GM06990 (cell line): ENCODE results near the gene RETREG1.

Experiments
- DNase-seq: peaks from one replicate; pipeline ENCODE4 v3.0.0-alpha.2; 2011; ENCODE audit not compliant: insufficient read length; ENCODE audit errors: extremely low read depth
- H3K27me3 ChIP-seq: replicated peaks from 2 replicates; pipeline ENCODE4 v1.6.0; 2011; ENCODE audit warnings: low read length; ENCODE audit not compliant: control insufficient read depth, insufficient read depth
- H3K36me3 ChIP-seq: 2 replicates; pipeline ENCODE4 v1.5.1; 2011; ENCODE audit warnings: low read length; ENCODE audit not compliant: control insufficient read depth, insufficient read depth
- H3K4me3 ChIP-seq: replicated peaks from 2 replicates; pipeline ENCODE4 v1.5.1; 2011; ENCODE audit warnings: low read depth, mild to moderate bottlenecking, control low read depth, low read length
- CTCF ChIP-seq: IDR thresholded peaks from 2 replicates; pipeline ENCODE4 v1.5.1; 2011; ENCODE audit warnings: low read length, control low read depth, mild to moderate bottlenecking, inconsistent platforms; ENCODE audit not compliant: insufficient read depth, poor library complexity, severe bottlenecking

The RETREG1 gene

GRCh38 chr5:16521521-16522483 is 95.0 kb downstream of the RETREG1 start:
- no peak for TF ChIP-seq CTCF
- H3K36me3 ChIP-seq, result no peaks in the 10 kb centered on the region
- DNase-seq, result no peak
- H3K4me3 ChIP-seq, result no peak overlapping the region
- no peaks in the 10 kb centered on the region for H3K27me3 ChIP-seq

GRCh38 chr5:16520841-16521240 is 96.0 kb downstream of the RETREG1 start:
- Histone ChIP-seq H3K4me3 (no peak overlapping the region), H3K36me3 (no peaks in the 10 kb centered on the region), H3K27me3 (no peaks in the 10 kb centered on the region; the same call in 1 of the 2 replicates)
- TF ChIP-seq CTCF, result no peak
- no peak for DNase-seq

GRCh38 chr5:16519435-16519834 is 97.4 kb downstream of the RETREG1 start:
- Histone ChIP-seq H3K4me3 (no peak overlapping the region), H3K27me3 (no peaks in the 10 kb centered on the region; the same call in 1 of the 2 replicates), H3K36me3 (no peaks in the 10 kb centered on the region)
- TF ChIP-seq CTCF, result no peak
- no peak for DNase-seq

- no peak for DNase-seq
- H3K36me3 ChIP-seq, result no peaks in the 10 kb centered on the region
- no peak for TF ChIP-seq CTCF
Observed at GRCh38 chr5:16518606-16519005, 98.2 kb downstream of the RETREG1 start.

GRCh38 chr5:16515532-16515931 is 101.3 kb downstream of the RETREG1 start:
- no peak for TF ChIP-seq CTCF
- no peak for DNase-seq
- no peaks in the 10 kb centered on the region; the same call in 1 of the 2 replicates for H3K27me3 ChIP-seq
- H3K36me3 ChIP-seq, result no peaks in the 10 kb centered on the region
- no peak overlapping the region for H3K4me3 ChIP-seq

More at GRCh38 chr5:16518606-16519005, 98.2 kb downstream of the RETREG1 start:
- Histone ChIP-seq H3K27me3 (no peaks in the 10 kb centered on the region; the same call in 1 of the 2 replicates), H3K4me3 (no peak overlapping the region)
